HG02678 (cell line): ENCODE results near the gene SPIB.
A peak's percentile ranks its signal among the peaks of the same experiment; 100 is the strongest.
"Not testable (repeated sequence)": the region's sequence is repeated elsewhere in the genome, so short reads cannot be mapped to it uniquely, and the experiment has no call there.

ENCODE experiments used
- ATAC-seq: cut with Tn5 transposase; IDR thresholded peaks from one replicate; pipeline ENCODE4 v1.9.1; 2021; ENCODE audit warnings: mild to moderate bottlenecking, moderate library complexity; ENCODE audit not compliant: unreplicated experiment

Gene SPIB

GRCh38 chr19:50435221-50435620 is 16.5 kb downstream of the SPIB start:
- no peak for ATAC-seq

GRCh38 chr19:50435627-50436026 is 16.9 kb downstream of the SPIB start:
- no peak for ATAC-seq

GRCh38 chr19:50437862-50438449 is 19.2 kb downstream of the SPIB start:
- ATAC-seq, result no peak

- not testable (repeated sequence) for ATAC-seq
Measured at GRCh38 chr19:50439130-50439529, 20.4 kb downstream of the SPIB start.

GRCh38 chr19:50444059-50444458 is 25.3 kb downstream of the SPIB start:
- ATAC-seq, result no peak

GRCh38 chr19:50447053-50447452 is 28.3 kb downstream of the SPIB start:
- ATAC-seq, result no peak

- ATAC-seq, result no peak
Measured at GRCh38 chr19:50447750-50448149, 29.0 kb downstream of the SPIB start.

- ATAC-seq, result no peak
Measured at GRCh38 chr19:50449236-50449899, 30.6 kb downstream of the SPIB start.

GRCh38 chr19:50450369-50451222 is 31.9 kb downstream of the SPIB start:
- no peak for ATAC-seq

GRCh38 chr19:50451223-50451534 is 32.4 kb downstream of the SPIB start:
- ATAC-seq, result no peak

GRCh38 chr19:50453243-50453642 is 34.5 kb downstream of the SPIB start:
- no peak for ATAC-seq

- no peak for ATAC-seq
Measured at GRCh38 chr19:50455992-50456391, 37.3 kb downstream of the SPIB start.

- ATAC-seq, result no peak
Measured at GRCh38 chr19:50457300-50457699, 38.6 kb downstream of the SPIB start.

- ATAC-seq, result no peak
Measured at GRCh38 chr19:50458396-50459066, 39.8 kb downstream of the SPIB start.

- no peak for ATAC-seq
Measured at GRCh38 chr19:50459067-50459456, 40.3 kb downstream of the SPIB start.

GRCh38 chr19:50459638-50460037 is 40.9 kb downstream of the SPIB start:
- no peak for ATAC-seq

- peak; percentile 57 for ATAC-seq
Measured at GRCh38 chr19:50460161-50460765, 41.5 kb downstream of the SPIB start.

GRCh38 chr19:50461066-50461875 is 42.5 kb downstream of the SPIB start:
- ATAC-seq, result no peak

GRCh38 chr19:50462970-50463369 is 44.2 kb downstream of the SPIB start:
- no peak for ATAC-seq

GRCh38 chr19:50464348-50464747 is 45.6 kb downstream of the SPIB start:
- no peak for ATAC-seq
